Dermis blood vessel endothelial cell (primary cell): Measurements from ENCODE around the gene TRAPPC12. TPM values are rescaled to one million over a fixed set of nuclear protein-coding genes. Genes with fewer than 3 reads are reported as not detected.

Experiments used
- DNase-seq: peaks from one replicate; pipeline ENCODE4 v3.0.0; 2010
- total RNA-seq: library from RNA; depleted of rRNA; stranded (reverse); fragments of >200 nt; gene quantifications from 2 replicates; pipeline ENCODE4 v1.2.3, GENCODE V29; 2014

The TRAPPC12 gene
- total RNA-seq, 1 donor from 2014 or later = 63.0 TPM

DNA sequence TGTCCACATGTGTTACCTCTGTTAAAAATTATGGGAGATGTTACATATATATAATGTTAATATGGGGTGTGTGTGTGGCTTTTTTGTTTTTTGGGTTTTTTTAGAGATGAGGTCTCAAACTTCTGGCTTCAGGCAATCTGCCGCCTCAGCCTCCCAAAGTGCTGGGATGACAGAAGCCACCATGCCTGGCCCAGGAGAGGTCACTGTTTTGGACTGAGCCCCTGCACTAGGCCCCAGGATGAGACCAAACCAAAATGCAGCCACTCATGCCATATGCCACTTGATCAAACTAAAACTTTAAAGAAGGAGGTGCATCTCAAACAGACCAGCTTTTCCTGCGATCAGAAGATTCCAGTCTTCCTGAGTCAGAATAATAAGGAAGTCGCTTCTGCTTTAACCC, 137.3 kb downstream of the TRAPPC12 start:
- no peak for DNase-seq

GRCh38 chr2:3517948-3518495, 138.5 kb downstream of the TRAPPC12 start:
- DNase-seq = no peak

DNA sequence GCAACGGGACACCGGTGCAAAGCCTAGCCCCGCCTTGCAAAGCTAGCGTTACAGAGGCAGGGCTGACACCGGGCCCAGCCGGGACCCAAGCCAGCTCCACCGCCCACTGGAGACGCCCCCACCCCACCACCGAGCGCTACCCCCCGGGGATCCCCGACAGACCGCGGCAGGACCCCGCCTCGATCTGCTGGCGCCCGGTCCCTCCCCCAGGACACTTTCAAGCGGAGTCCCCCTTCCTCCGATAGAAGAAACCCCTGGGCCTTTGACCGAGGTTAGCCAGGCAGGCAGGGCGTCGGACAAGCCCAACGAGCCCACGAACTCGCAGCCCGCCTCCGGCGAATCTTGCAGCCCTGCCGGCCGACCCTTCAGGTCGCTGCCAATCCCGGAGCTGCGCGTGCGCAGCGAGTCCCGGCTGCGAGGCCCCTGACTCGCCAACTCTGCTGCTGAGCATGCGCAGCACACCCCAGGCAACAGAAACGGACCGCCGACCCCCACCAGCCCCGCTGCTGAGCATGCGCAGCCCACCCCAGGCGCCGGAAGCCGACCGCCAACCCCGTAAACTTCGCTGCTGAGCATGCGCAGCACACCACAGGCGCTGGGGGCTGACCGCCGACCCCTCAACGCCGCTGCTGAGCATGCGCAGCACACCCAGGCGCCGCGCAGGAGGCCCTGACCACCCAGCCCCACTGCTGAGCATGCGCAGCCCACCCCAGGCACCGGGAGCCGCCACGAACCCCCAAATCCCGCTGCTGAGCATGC, 139.2 kb downstream of the TRAPPC12 start:
- peak; percentile 98 for DNase-seq

DNA sequence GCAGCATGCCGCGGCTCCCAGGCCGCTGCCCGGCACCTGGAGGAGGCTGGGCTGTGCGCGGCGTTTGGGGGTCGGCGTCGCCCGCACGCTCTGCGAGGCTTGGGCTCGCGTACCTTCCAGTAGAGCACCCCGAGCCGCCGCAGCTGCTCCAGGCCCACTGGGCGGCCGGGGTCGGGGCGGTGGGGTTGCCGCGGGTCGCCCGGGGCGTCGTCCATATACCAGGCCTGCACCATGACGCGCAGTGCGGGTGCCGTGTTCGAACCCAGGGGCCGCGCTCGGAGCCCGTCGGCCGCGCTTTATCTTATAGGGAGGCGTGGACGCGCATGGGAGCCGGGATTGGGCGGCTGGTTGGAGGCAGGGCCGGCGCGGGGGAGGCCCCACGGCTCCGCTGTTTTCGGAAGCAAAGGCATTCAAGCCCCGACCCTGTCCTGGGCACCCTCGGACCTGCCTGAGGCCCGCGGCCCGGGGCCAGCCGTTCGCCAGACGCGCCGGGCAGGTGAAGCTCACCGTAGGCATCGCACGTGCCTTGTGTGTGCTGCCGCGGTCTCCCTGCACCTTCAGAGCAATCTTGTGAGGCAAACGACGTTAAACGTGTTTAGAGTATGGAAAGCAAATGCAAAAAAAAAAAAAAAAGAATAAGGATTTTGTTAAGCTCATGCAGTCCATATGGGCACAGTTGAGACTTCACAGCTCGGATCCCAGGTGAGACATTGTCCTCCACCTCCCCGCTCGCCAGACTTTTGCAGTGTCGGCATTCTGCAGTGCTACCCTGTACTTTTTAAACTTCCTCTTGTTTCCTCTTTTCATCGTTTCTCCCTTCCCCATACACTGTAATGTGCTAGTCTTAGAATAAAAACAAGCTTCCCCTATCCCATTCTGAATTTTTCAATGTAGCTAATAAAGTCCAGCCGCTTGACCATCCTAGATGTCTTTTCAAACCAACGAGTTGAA, 140.0 kb downstream of the TRAPPC12 start, which contains the start of gene ADI1:
Gene ADI1, minus strand, starts transcription at position 277 of the 951 bp plus-strand sequence. Its CDS starts 44 bp downstream, at position 233.
- peak; percentile 81 for DNase-seq

DNA sequence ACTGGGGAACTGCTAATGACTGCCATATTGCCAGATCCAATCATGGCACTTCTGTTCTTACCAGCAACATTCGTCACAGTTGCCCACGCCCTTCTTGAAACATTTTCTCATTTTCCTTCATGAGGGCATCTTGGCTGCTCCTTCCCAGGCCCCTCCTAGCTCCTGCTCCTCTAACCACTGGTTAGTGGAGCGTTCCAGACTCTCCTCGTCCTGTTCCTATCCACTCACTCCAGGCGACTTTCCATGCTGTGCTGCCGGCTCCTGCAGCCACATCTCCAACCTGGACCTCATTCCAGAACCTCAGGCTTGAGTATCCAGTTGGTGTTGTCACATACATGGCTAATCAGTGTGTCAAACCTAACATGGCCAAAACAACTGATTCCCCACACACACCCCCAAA, 141.1 kb downstream of the TRAPPC12 start:
- no peak for DNase-seq

- DNase-seq = no peak
Measured at GRCh38 chr2:3522961-3523421, 143.5 kb downstream of the TRAPPC12 start.

DNA sequence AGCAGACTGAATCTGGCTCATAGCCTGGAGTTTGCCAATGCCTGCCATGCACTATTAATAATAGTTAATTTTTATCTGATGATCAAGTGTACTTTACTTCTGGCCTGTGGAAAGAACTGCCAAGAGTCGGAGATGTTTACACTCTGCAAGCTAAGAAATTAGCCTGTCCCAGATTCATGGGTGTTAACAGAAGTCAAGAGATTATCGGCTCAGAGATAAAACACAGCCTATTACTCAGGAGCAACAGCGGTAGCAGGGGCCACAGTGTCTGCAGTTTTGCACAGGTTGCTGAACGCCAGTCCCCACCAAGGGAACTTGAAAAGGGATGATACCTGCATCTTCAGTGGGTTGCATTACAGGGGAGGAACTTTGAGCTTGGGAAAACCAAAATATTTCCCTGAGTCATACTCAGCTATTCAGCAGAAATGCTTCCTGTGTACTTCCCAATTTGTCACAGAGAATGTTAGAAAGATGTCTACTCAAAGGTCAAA, 144.1 kb downstream of the TRAPPC12 start:
- DNase-seq = peak; percentile 13

DNA sequence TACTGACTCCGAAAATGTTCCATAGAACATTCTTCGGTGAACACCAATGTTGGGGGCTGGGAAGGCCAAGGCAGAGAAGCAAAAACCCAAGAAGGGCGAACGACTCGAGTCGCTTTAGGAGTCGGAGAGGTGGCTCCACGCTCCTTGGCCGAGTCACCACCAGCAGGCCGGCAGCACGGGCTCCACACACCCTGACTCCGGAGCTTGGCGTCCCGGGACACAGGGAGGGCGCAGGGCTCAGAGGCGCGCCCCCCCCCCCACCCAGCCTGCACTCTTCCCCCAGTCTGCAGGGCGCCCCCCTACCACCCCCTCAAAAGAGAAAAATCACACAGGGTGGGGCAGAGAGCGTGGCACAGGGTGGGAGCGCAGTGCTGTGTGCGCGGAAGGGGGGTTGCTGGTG, 147.4 kb downstream of the TRAPPC12 start:
- DNase-seq = no peak

- no peak for DNase-seq
Measured at GRCh38 chr2:3527886-3528785, 148.6 kb downstream of the TRAPPC12 start.

Other genes starting within 250 kb of the TRAPPC12 start
- 39.3 and 61.2 TPM in 2 replicates for gene EIPR1, start 1.9 kb upstream of the TRAPPC12 start, total RNA-seq
- gene ADI1, start 139.8 kb downstream of the TRAPPC12 start, total RNA-seq = 50.9 and 68.4 TPM in 2 replicates
- 23.5 and 30.9 TPM in 2 replicates for gene RNASEH1, start 178.6 kb downstream of the TRAPPC12 start, total RNA-seq
- 926 and 1,911 TPM in 2 replicates for gene RPS7, start 195.6 kb downstream of the TRAPPC12 start, total RNA-seq
- gene COLEC11, start 215.4 kb downstream of the TRAPPC12 start, total RNA-seq = 0.79 and 0.85 TPM in 2 replicates